ENCODE measurements around the gene CEBPE.
"Not testable (repeated sequence)": the region's sequence is repeated elsewhere in the genome, so short reads cannot be mapped to it uniquely, and the experiment has no call there.

Gene CEBPE

GRCh38 chr14:23117371-23118020, 1.6 kb downstream of the CEBPE start:
- Histone ChIP-seq H3K36me3 (ENCODE audit: insufficient read depth, low read depth, low read length) (no peaks in the 10 kb centered on the region), H3K9ac (ENCODE audit: low read depth, low read length) (no peak overlapping the region), H3K27ac (ENCODE audit: low read length) (no peak overlapping the region), H3K27me3 (ENCODE audit: insufficient read depth, low read length) (peaks cover 6% of the 10 kb centered on the region; the same call in 1 of the 2 replicates), H3K4me3 (ENCODE audit: low read length) (no peak overlapping the region), H3K4me1 (ENCODE audit: insufficient read depth, low read length) (peaks cover 28% of the 10 kb centered on the region), H3K9me3 (ENCODE audit: insufficient read depth, low read depth, low read length) (no peaks in the 10 kb centered on the region)

- Histone ChIP-seq H3K27ac (ENCODE audit: low read length) (no peak overlapping the region), H3K36me3 (ENCODE audit: insufficient read depth, low read depth, low read length) (no peaks in the 10 kb centered on the region), H3K4me1 (ENCODE audit: insufficient read depth, low read length) (peaks cover 17% of the 10 kb centered on the region), H3K9me3 (ENCODE audit: insufficient read depth, low read depth, low read length) (no peaks in the 10 kb centered on the region), H3K9ac (ENCODE audit: low read depth, low read length) (no peak overlapping the region), H3K4me3 (ENCODE audit: low read length) (no peak overlapping the region), H3K27me3 (ENCODE audit: insufficient read depth, low read length) (peaks cover 19% of the 10 kb centered on the region)
Measured at GRCh38 chr14:23115918-23116317, 3.1 kb downstream of the CEBPE start.

GRCh38 chr14:23115039-23115731, 3.9 kb downstream of the CEBPE start:
- no peak overlapping the region for H3K9ac ChIP-seq (ENCODE audit: low read depth, low read length)
- no peak overlapping the region for H3K4me3 ChIP-seq (ENCODE audit: low read length)
- no peak overlapping the region for H3K27ac ChIP-seq (ENCODE audit: low read length)
- H3K4me1 ChIP-seq (ENCODE audit: insufficient read depth, low read length): peaks cover 13% of the 10 kb centered on the region
- no peaks in the 10 kb centered on the region for H3K9me3 ChIP-seq (ENCODE audit: insufficient read depth, low read depth, low read length)
- H3K27me3 ChIP-seq (ENCODE audit: insufficient read depth, low read length): peaks cover 25% of the 10 kb centered on the region
- H3K36me3 ChIP-seq (ENCODE audit: insufficient read depth, low read depth, low read length): no peaks in the 10 kb centered on the region

- H3K27me3 ChIP-seq (ENCODE audit: insufficient read depth, low read length): peaks cover 25% of the 10 kb centered on the region
- H3K4me3 ChIP-seq (ENCODE audit: low read length): no peak overlapping the region
- H3K9ac ChIP-seq (ENCODE audit: low read depth, low read length): no peak overlapping the region
- H3K4me1 ChIP-seq (ENCODE audit: insufficient read depth, low read length): peaks cover 8% of the 10 kb centered on the region; the same call in 1 of the 2 replicates
- H3K9me3 ChIP-seq (ENCODE audit: insufficient read depth, low read depth, low read length): no peaks in the 10 kb centered on the region
- H3K36me3 ChIP-seq (ENCODE audit: insufficient read depth, low read depth, low read length): no peaks in the 10 kb centered on the region
- no peak overlapping the region for H3K27ac ChIP-seq (ENCODE audit: low read length)
Measured at GRCh38 chr14:23114669-23115038, 4.4 kb downstream of the CEBPE start.

- Histone ChIP-seq H3K9ac (ENCODE audit: low read depth, low read length) (no peak overlapping the region), H3K9me3 (ENCODE audit: insufficient read depth, low read depth, low read length) (no peaks in the 10 kb centered on the region), H3K4me3 (ENCODE audit: low read length) (no peak overlapping the region), H3K4me1 (ENCODE audit: insufficient read depth, low read length) (peaks cover 8% of the 10 kb centered on the region; the same call in 1 of the 2 replicates), H3K27ac (ENCODE audit: low read length) (no peak overlapping the region), H3K27me3 (ENCODE audit: insufficient read depth, low read length) (peaks cover 25% of the 10 kb centered on the region), H3K36me3 (ENCODE audit: insufficient read depth, low read depth, low read length) (no peaks in the 10 kb centered on the region)
Measured at GRCh38 chr14:23114120-23114458, 5.0 kb downstream of the CEBPE start.

GRCh38 chr14:23113431-23114119, 5.5 kb downstream of the CEBPE start:
- Histone ChIP-seq H3K36me3 (ENCODE audit: insufficient read depth, low read depth, low read length) (no peaks in the 10 kb centered on the region), H3K27ac (ENCODE audit: low read length) (no peak overlapping the region), H3K4me3 (ENCODE audit: low read length) (no peak overlapping the region), H3K27me3 (ENCODE audit: insufficient read depth, low read length) (peaks cover 25% of the 10 kb centered on the region), H3K9me3 (ENCODE audit: insufficient read depth, low read depth, low read length) (0 out of 2 replicates have a peak, but pooled peaks cover 4% of the 10 kb centered on the region), H3K9ac (ENCODE audit: low read depth, low read length) (no peak overlapping the region), H3K4me1 (ENCODE audit: insufficient read depth, low read length) (peaks cover 8% of the 10 kb centered on the region; the same call in 1 of the 2 replicates)

- H3K4me1 ChIP-seq (ENCODE audit: insufficient read depth, low read length): peaks cover 8% of the 10 kb centered on the region; the same call in 1 of the 2 replicates
- no peak overlapping the region for H3K9ac ChIP-seq (ENCODE audit: low read depth, low read length)
- peaks cover 25% of the 10 kb centered on the region for H3K27me3 ChIP-seq (ENCODE audit: insufficient read depth, low read length)
- 0 out of 2 replicates have a peak, but pooled peaks cover 5% of the 10 kb centered on the region for H3K9me3 ChIP-seq (ENCODE audit: insufficient read depth, low read depth, low read length)
- H3K36me3 ChIP-seq (ENCODE audit: insufficient read depth, low read depth, low read length): no peaks in the 10 kb centered on the region
- no peak overlapping the region for H3K27ac ChIP-seq (ENCODE audit: low read length)
- no peak overlapping the region for H3K4me3 ChIP-seq (ENCODE audit: low read length)
Measured at GRCh38 chr14:23112359-23113178, 6.5 kb downstream of the CEBPE start.

GRCh38 chr14:23110579-23111365, 8.3 kb downstream of the CEBPE start:
- peaks cover 14% of the 10 kb centered on the region; the same call in 1 of the 2 replicates for H3K4me1 ChIP-seq (ENCODE audit: insufficient read depth, low read length)
- H3K36me3 ChIP-seq (ENCODE audit: insufficient read depth, low read depth, low read length): no peaks in the 10 kb centered on the region

GRCh38 chr14:23109769-23110168, 9.3 kb downstream of the CEBPE start:
- peaks cover 25% of the 10 kb centered on the region for H3K27me3 ChIP-seq (ENCODE audit: insufficient read depth, low read length)
- H3K4me3 ChIP-seq (ENCODE audit: low read length): no peak overlapping the region
- peaks cover 16% of the 10 kb centered on the region; the same call in 1 of the 2 replicates for H3K4me1 ChIP-seq (ENCODE audit: insufficient read depth, low read length)
- H3K9me3 ChIP-seq (ENCODE audit: insufficient read depth, low read depth, low read length): 0 out of 2 replicates have a peak, but pooled peaks cover 5% of the 10 kb centered on the region
- no peaks in the 10 kb centered on the region for H3K36me3 ChIP-seq (ENCODE audit: insufficient read depth, low read depth, low read length)
- no peak overlapping the region for H3K27ac ChIP-seq (ENCODE audit: low read length)
- H3K9ac ChIP-seq (ENCODE audit: low read depth, low read length): no peak overlapping the region

More at GRCh38 chr14:23110579-23111365, 8.3 kb downstream of the CEBPE start:
- Histone ChIP-seq H3K27ac (ENCODE audit: low read length) (no peak overlapping the region), H3K27me3 (ENCODE audit: insufficient read depth, low read length) (peaks cover 25% of the 10 kb centered on the region), H3K9me3 (ENCODE audit: insufficient read depth, low read depth, low read length) (0 out of 2 replicates have a peak, but pooled peaks cover 5% of the 10 kb centered on the region), H3K4me3 (ENCODE audit: low read length) (no peak overlapping the region), H3K9ac (ENCODE audit: low read depth, low read length) (no peak overlapping the region)

- H3K27ac ChIP-seq (ENCODE audit: low read length); H3K36me3 ChIP-seq (ENCODE audit: insufficient read depth, low read depth, low read length); H3K9me3 ChIP-seq (ENCODE audit: insufficient read depth, low read depth, low read length); H3K9ac ChIP-seq (ENCODE audit: low read depth, low read length); H3K4me3 ChIP-seq (ENCODE audit: low read length): not testable (repeated sequence)
- peaks cover 13% of the 10 kb centered on the region; the same call in 1 of the 2 replicates for H3K4me1 ChIP-seq (ENCODE audit: insufficient read depth, low read length)
- H3K27me3 ChIP-seq (ENCODE audit: insufficient read depth, low read length): peaks cover 19% of the 10 kb centered on the region
Measured at GRCh38 chr14:23108169-23108568, 10.9 kb downstream of the CEBPE start.
